Vagina (tissue), 2 donors: ENCODE measurements around the gene DUSP3.

ENCODE experiments used
- CTCF ChIP-seq, 3 experiments: fragments of 450-650 bp in 2 of 3; fragments of 200-600 bp in 1 of 3; sonication (generic) in 1 of 3; IDR thresholded peaks; one replicate each; pipeline ENCODE4 v1.5.1; 2017 to 2019; ENCODE audit warnings: antibody characterized with exemption in 3 of 3, mild to moderate bottlenecking in 2 of 3, moderate library complexity in 2 of 3
- POLR2A ChIP-seq, 2 donors: fragments of 450-650 bp; IDR thresholded peaks; one replicate each; pipeline ENCODE4 v1.6.1; 2017; ENCODE audit warnings: antibody characterized with exemption in 2 of 2, mild to moderate bottlenecking in 2 of 2, moderate library complexity in 2 of 2

GRCh38 chr17:43784628-43785101 is 5.9 kb upstream of the DUSP3 start:
- TF ChIP-seq CTCF (IDR thresholded peaks at IDR 0.05) (no peak), POLR2A (IDR thresholded peaks at IDR 0.05) (no peak)
